Stimulated activated memory B cell treated with anti-CD40 and anti-IgM and Interleukin-4, amounts not matched to agents 10 μg/mL and 1 μg/mL and 100 μg/mL, for 72 hours (primary cell): ENCODE results near the gene PPP6R2.
"Not testable (repeated sequence)": the region's sequence is repeated elsewhere in the genome, so short reads cannot be mapped to it uniquely, and the experiment has no call there.

ENCODE experiments used
- ATAC-seq: fragments of 150-1000 bp; cut with Tn5 transposase; 2 replicates; pipeline ENCODE4 v1.10.0; 2021
- H3K27ac Mint-ChIP-seq: one replicate; pipeline ENCODE4 v1.8.0; 2022; ENCODE audit warnings: mild to moderate bottlenecking, mixed read lengths
- H3K27me3 Mint-ChIP-seq: one replicate; pipeline ENCODE4 v1.8.0; 2022; ENCODE audit warnings: mixed read lengths
- H3K36me3 Mint-ChIP-seq: one replicate; pipeline ENCODE4 v1.8.0; 2022; ENCODE audit warnings: mixed read lengths
- H3K4me1 Mint-ChIP-seq: one replicate; pipeline ENCODE4 v1.8.0; 2022; ENCODE audit warnings: mixed read lengths
- H3K4me3 Mint-ChIP-seq: one replicate; pipeline ENCODE4 v1.8.0; 2022; ENCODE audit warnings: mild to moderate bottlenecking, moderate library complexity, mixed read lengths
- H3K9me3 Mint-ChIP-seq: one replicate; pipeline ENCODE4 v1.8.0; 2022; ENCODE audit warnings: mixed read lengths

PPP6R2 gene

GRCh38 chr22:50371101-50371648, 28.0 kb downstream of the PPP6R2 start:
- H3K9me3 Mint-ChIP-seq = no peaks in the 10 kb centered on the region
- no peak overlapping the region for H3K27ac Mint-ChIP-seq
- H3K27me3 Mint-ChIP-seq = no peaks in the 10 kb centered on the region
- no peak overlapping the region for H3K4me3 Mint-ChIP-seq
- H3K4me1 Mint-ChIP-seq = peaks cover 20% of the 10 kb centered on the region
- no peak for ATAC-seq
- peaks cover 15% of the 10 kb centered on the region for H3K36me3 Mint-ChIP-seq

GRCh38 chr22:50376085-50376651, 33.0 kb downstream of the PPP6R2 start:
- Mint-ChIP-seq H3K9me3 (no peaks in the 10 kb centered on the region), H3K27me3 (no peaks in the 10 kb centered on the region), H3K4me1 (peaks cover 8% of the 10 kb centered on the region), H3K4me3 (no peak overlapping the region), H3K27ac (peak overlapping the region; percentile 60), H3K36me3 (peaks cover 26% of the 10 kb centered on the region)
- ATAC-seq = peak; percentile 36

- peaks cover 33% of the 10 kb centered on the region for H3K36me3 Mint-ChIP-seq
- ATAC-seq, H3K9me3 Mint-ChIP-seq, H3K27ac Mint-ChIP-seq, H3K27me3 Mint-ChIP-seq, H3K4me1 Mint-ChIP-seq, H3K4me3 Mint-ChIP-seq: not testable (repeated sequence)
Measured at GRCh38 chr22:50381021-50381555, 38.0 kb downstream of the PPP6R2 start.

- no peak for ATAC-seq
- H3K27ac Mint-ChIP-seq = peak overlapping the region; percentile 66
- H3K9me3 Mint-ChIP-seq = no peaks in the 10 kb centered on the region
- H3K4me1 Mint-ChIP-seq = peaks cover 40% of the 10 kb centered on the region
- no peak overlapping the region for H3K4me3 Mint-ChIP-seq
- no peaks in the 10 kb centered on the region for H3K27me3 Mint-ChIP-seq
- peaks cover 42% of the 10 kb centered on the region for H3K36me3 Mint-ChIP-seq
Measured at GRCh38 chr22:50396751-50397370, 53.7 kb downstream of the PPP6R2 start.

- peaks cover 48% of the 10 kb centered on the region for H3K36me3 Mint-ChIP-seq
Measured at GRCh38 chr22:50397371-50398060, 54.4 kb downstream of the PPP6R2 start.

GRCh38 chr22:50398831-50399648, 55.9 kb downstream of the PPP6R2 start:
- peaks cover 53% of the 10 kb centered on the region for H3K4me1 Mint-ChIP-seq
- peak overlapping the region; percentile 77 for H3K27ac Mint-ChIP-seq
- no peaks in the 10 kb centered on the region for H3K27me3 Mint-ChIP-seq
- no peaks in the 10 kb centered on the region for H3K9me3 Mint-ChIP-seq
- no peak for ATAC-seq
- H3K4me3 Mint-ChIP-seq = peak overlapping the region; percentile 26
- H3K36me3 Mint-ChIP-seq = peaks cover 45% of the 10 kb centered on the region

More at GRCh38 chr22:50397371-50398060, 54.4 kb downstream of the PPP6R2 start:
- not testable (repeated sequence) for H3K9me3 Mint-ChIP-seq, ATAC-seq, H3K4me3 Mint-ChIP-seq, H3K27me3 Mint-ChIP-seq
- Mint-ChIP-seq H3K27ac (peak overlapping the region; percentile 66), H3K4me1 (peaks cover 47% of the 10 kb centered on the region)

- peaks cover 60% of the 10 kb centered on the region for H3K4me1 Mint-ChIP-seq
- H3K27me3 Mint-ChIP-seq = no peaks in the 10 kb centered on the region
- H3K36me3 Mint-ChIP-seq = peaks cover 44% of the 10 kb centered on the region
- ATAC-seq = peak; percentile 66
- no peaks in the 10 kb centered on the region for H3K9me3 Mint-ChIP-seq
- no peak overlapping the region for H3K4me3 Mint-ChIP-seq
- H3K27ac Mint-ChIP-seq = peak overlapping the region; percentile 77
Measured at GRCh38 chr22:50399751-50400331, 56.7 kb downstream of the PPP6R2 start.

GRCh38 chr22:50400406-50400805, 57.3 kb downstream of the PPP6R2 start:
- Mint-ChIP-seq H3K9me3 (no peaks in the 10 kb centered on the region), H3K4me3 (no peak overlapping the region), H3K4me1 (peaks cover 64% of the 10 kb centered on the region), H3K27ac (peak overlapping the region; percentile 77), H3K27me3 (no peaks in the 10 kb centered on the region), H3K36me3 (peaks cover 44% of the 10 kb centered on the region)
- no peak for ATAC-seq

- peaks cover 48% of the 10 kb centered on the region for H3K36me3 Mint-ChIP-seq
- H3K27ac Mint-ChIP-seq = peak overlapping the region; percentile 77
- H3K9me3 Mint-ChIP-seq = no peaks in the 10 kb centered on the region
- H3K4me3 Mint-ChIP-seq = no peak overlapping the region
- ATAC-seq = no peak
- peaks cover 69% of the 10 kb centered on the region for H3K4me1 Mint-ChIP-seq
- no peaks in the 10 kb centered on the region for H3K27me3 Mint-ChIP-seq
Measured at GRCh38 chr22:50400931-50401330, 57.8 kb downstream of the PPP6R2 start.

GRCh38 chr22:50401907-50402306, 58.8 kb downstream of the PPP6R2 start:
- peaks cover 51% of the 10 kb centered on the region for H3K36me3 Mint-ChIP-seq
- H3K27me3 Mint-ChIP-seq = no peaks in the 10 kb centered on the region
- peaks cover 64% of the 10 kb centered on the region for H3K4me1 Mint-ChIP-seq
- no peak for ATAC-seq
- peak overlapping the region; percentile 6 for H3K27ac Mint-ChIP-seq
- H3K9me3 Mint-ChIP-seq = no peaks in the 10 kb centered on the region
- no peak overlapping the region for H3K4me3 Mint-ChIP-seq

GRCh38 chr22:50403701-50404101, 60.6 kb downstream of the PPP6R2 start:
- H3K36me3 Mint-ChIP-seq = peaks cover 57% of the 10 kb centered on the region
- ATAC-seq = no peak
- H3K4me3 Mint-ChIP-seq = no peak overlapping the region
- H3K27me3 Mint-ChIP-seq = no peaks in the 10 kb centered on the region
- H3K27ac Mint-ChIP-seq = peak overlapping the region; percentile 80
- peaks cover 57% of the 10 kb centered on the region for H3K4me1 Mint-ChIP-seq
- H3K9me3 Mint-ChIP-seq = no peaks in the 10 kb centered on the region

- Mint-ChIP-seq H3K27ac (no peak overlapping the region), H3K9me3 (no peaks in the 10 kb centered on the region), H3K4me1 (peaks cover 34% of the 10 kb centered on the region), H3K4me3 (no peak overlapping the region), H3K27me3 (no peaks in the 10 kb centered on the region), H3K36me3 (peaks cover 50% of the 10 kb centered on the region)
- no peak for ATAC-seq
Measured at GRCh38 chr22:50406416-50407170, 63.5 kb downstream of the PPP6R2 start.

GRCh38 chr22:50408311-50408710, 65.2 kb downstream of the PPP6R2 start:
- H3K36me3 Mint-ChIP-seq = peaks cover 39% of the 10 kb centered on the region
- H3K4me3 Mint-ChIP-seq = no peak overlapping the region
- H3K4me1 Mint-ChIP-seq = peaks cover 22% of the 10 kb centered on the region
- no peaks in the 10 kb centered on the region for H3K9me3 Mint-ChIP-seq
- ATAC-seq = no peak
- no peaks in the 10 kb centered on the region for H3K27me3 Mint-ChIP-seq
- no peak overlapping the region for H3K27ac Mint-ChIP-seq

- not testable (repeated sequence) for H3K27ac Mint-ChIP-seq, H3K9me3 Mint-ChIP-seq, ATAC-seq, H3K27me3 Mint-ChIP-seq, H3K4me3 Mint-ChIP-seq
- H3K4me1 Mint-ChIP-seq = peaks cover 21% of the 10 kb centered on the region
- H3K36me3 Mint-ChIP-seq = peaks cover 40% of the 10 kb centered on the region
Measured at GRCh38 chr22:50408954-50409353, 65.8 kb downstream of the PPP6R2 start.
